Tibial nerve (tissue), 4 donors: ENCODE data around the gene IGIP. TPM values are rescaled to one million over a fixed set of nuclear protein-coding genes. Genes with fewer than 3 reads are reported as not detected.
A peak's percentile ranks its signal among the peaks of the same experiment; 100 is the strongest.

Experiments used
- DNase-seq, 2 donors: peaks; one replicate each; pipeline ENCODE4 v3.0.0-alpha.2; 2019; ENCODE audit warnings: low spot score in 2 of 2
- H3K27ac ChIP-seq, 4 donors: fragments of 200-600 bp; sonication (generic) in 3 of 4; one replicate each; pipeline ENCODE4 v1.5.1; 2017 to 2019; ENCODE audit warnings: mild to moderate bottlenecking in 1 of 4
- H3K27me3 ChIP-seq, 2 donors: fragments of 200-600 bp; sonication (generic) in 1 of 2; one replicate each; pipeline versions ENCODE4 v1.5.1 to v1.6.0; 2017 to 2019
- H3K36me3 ChIP-seq, 3 donors: fragments of 200-600 bp; sonication (generic); one replicate each; pipeline ENCODE4 v1.5.1; 2018 to 2019
- H3K4me1 ChIP-seq, 4 donors: fragments of 200-600 bp; sonication (generic) in 3 of 4; one replicate each; pipeline ENCODE4 v1.5.1; 2017 to 2019
- H3K4me3 ChIP-seq, 4 donors: fragments of 200-600 bp; sonication (generic) in 3 of 4; one replicate each; pipeline ENCODE4 v1.5.1; 2017 to 2019; ENCODE audit warnings: mild to moderate bottlenecking in 1 of 4, moderate library complexity in 1 of 4
- H3K9me3 ChIP-seq, 4 donors: fragments of 200-600 bp; sonication (generic) in 3 of 4; one replicate each; pipeline ENCODE4 v1.5.1; 2017 to 2019
- CTCF ChIP-seq, 5 experiments: fragments of 200-600 bp in 3 of 5; fragments of 450-650 bp in 2 of 5; sonication (generic) in 3 of 5; IDR thresholded peaks; one replicate each; pipeline ENCODE4 v1.5.1; 2016 to 2019; ENCODE audit warnings: antibody characterized with exemption in 5 of 5, mild to moderate bottlenecking in 3 of 5, moderate library complexity in 2 of 5
- EP300 ChIP-seq, 2 donors: sonication (generic); formaldehyde crosslinking; IDR thresholded peaks; one replicate each; pipeline ENCODE4 v1.6.1; 2017; ENCODE audit warnings: antibody characterized with exemption in 2 of 2, mild to moderate bottlenecking in 1 of 2
- POLR2A ChIP-seq, 2 donors: fragments of 450-650 bp; IDR thresholded peaks; one replicate each; pipeline ENCODE4 v1.6.1; 2017; ENCODE audit warnings: antibody characterized with exemption in 2 of 2, mild to moderate bottlenecking in 2 of 2, moderate library complexity in 2 of 2
- WGBS, 2 donors: methylation state at CpG; one replicate each; pipeline ENCODE4 v1.1.5; 2018; 5-methylcytosine and 5-hydroxymethylcytosine counted together
- total RNA-seq, 4 donors: library from RNA; depleted of rRNA; stranded (reverse); fragments of >200 nt; gene quantifications; one replicate each; pipeline ENCODE4 v1.1.0, GENCODE V29; 2016

IGIP gene
- total RNA-seq, 4 donors from 2014 or later, result 16.5 to 28.6 (median 27.1) TPM

DNA sequence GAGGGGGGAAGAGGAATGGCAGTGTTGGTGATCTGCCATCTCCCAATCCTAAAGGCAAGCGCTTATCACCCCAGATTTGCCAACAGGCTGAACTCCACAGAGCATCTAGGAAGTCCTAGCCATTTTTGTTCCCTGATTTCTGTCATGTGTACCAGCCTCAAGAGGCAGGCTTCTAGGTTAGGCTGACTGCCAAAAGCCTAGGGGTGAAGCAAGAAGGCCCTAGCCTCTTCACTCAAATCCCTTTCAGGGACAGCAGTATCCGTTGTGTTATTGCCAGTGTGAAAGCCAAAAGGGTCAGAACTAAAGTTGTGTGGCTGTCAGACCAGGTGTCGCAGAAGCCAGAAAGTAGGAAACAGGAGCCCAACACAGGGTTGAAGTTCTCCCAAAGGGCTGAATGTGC is 14.7 kb downstream of the IGIP start:
- Histone ChIP-seq H3K9me3 (no peaks in the 10 kb centered on the region), H3K4me3 (no peak overlapping the region), H3K36me3 (no peaks in the 10 kb centered on the region), H3K27me3 (no peaks in the 10 kb centered on the region), H3K4me1 (peaks cover 0 to 29% (median 10%) of the 10 kb centered on the region in 4 donors), H3K27ac (no peak overlapping the region)
- TF ChIP-seq EP300 (IDR thresholded peaks at IDR 0.05) (no peak), CTCF (IDR thresholded peaks at IDR 0.05) (no peak), POLR2A (IDR thresholded peaks at IDR 0.05) (no peak)
- no peak for DNase-seq
- 76 to 84% methylated on average over 3 of the region's 3 CpGs for WGBS, 2 donors

DNA sequence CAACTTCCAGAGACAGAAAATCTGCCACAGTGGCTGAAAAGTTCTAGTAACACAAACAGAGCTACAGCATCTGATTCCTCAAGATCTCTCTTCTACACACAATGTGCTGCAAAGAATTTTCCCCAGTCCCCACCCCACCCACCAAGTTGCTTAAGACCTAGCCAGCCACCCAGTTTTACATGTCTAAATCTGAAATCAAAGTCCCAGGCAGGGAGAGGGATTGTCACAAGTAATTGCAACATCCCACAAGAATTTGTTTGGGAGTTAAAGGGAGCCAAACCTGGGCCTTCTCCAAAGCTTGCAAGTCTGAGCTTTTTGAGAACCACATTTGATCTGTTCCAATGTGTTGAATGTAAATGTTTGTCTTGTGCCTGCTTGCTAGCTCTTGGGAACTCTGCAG is 15.5 kb downstream of the IGIP start:
- Histone ChIP-seq H3K27ac (no peak overlapping the region), H3K9me3 (no peaks in the 10 kb centered on the region), H3K4me3 (no peak overlapping the region), H3K27me3 (no peaks in the 10 kb centered on the region), H3K36me3 (no peaks in the 10 kb centered on the region), H3K4me1 (peaks cover 0 to 37% (median 16%) of the 10 kb centered on the region in 4 donors)
- TF ChIP-seq CTCF (IDR thresholded peaks at IDR 0.05) (no peak), POLR2A (IDR thresholded peaks at IDR 0.05) (no peak), EP300 (IDR thresholded peaks at IDR 0.05) (no peak)
- peak in 1 of 2 donors; percentile 16 for DNase-seq

DNA sequence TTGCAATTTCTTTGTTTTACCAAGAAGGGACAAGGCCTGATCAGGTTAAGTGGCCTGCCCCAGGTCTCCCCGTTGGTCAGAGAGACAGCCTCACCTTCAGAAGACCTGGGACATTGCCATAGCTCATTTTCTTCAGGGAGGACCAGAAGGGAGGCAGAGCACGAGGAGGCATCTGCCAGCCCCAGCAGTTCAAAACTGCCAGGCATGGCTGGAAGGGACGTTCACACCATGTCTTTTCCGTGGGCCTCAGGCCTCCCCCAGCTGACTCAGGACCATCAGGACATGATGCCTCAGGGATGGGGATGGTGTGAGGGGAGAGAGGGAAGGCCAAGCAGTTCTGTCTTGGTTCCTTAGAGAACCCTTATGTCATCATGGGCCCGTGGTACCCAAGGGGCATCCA is 16.5 kb downstream of the IGIP start:
- TF ChIP-seq EP300 (IDR thresholded peaks at IDR 0.05) (no peak), POLR2A (IDR thresholded peaks at IDR 0.05) (no peak), CTCF (IDR thresholded peaks at IDR 0.05) (no peak)
- no peaks in the 10 kb centered on the region for H3K27me3 ChIP-seq
- no peaks in the 10 kb centered on the region for H3K36me3 ChIP-seq
- peaks cover 0 to 40% (median 19%) of the 10 kb centered on the region in 4 donors for H3K4me1 ChIP-seq
- 76 to 90% methylated on average over 5 of the region's 5 CpGs for WGBS, 2 donors
- no peak for DNase-seq
- no peaks in the 10 kb centered on the region for H3K9me3 ChIP-seq
- H3K4me3 ChIP-seq, result no peak overlapping the region
- no peak overlapping the region for H3K27ac ChIP-seq

GRCh38 chr5:140142856-140143255 is 17.1 kb downstream of the IGIP start:
- no peaks in the 10 kb centered on the region for H3K27me3 ChIP-seq
- no peaks in the 10 kb centered on the region for H3K9me3 ChIP-seq
- H3K36me3 ChIP-seq, result no peaks in the 10 kb centered on the region
- DNase-seq, result no peak
- 63 to 75% methylated on average over 6 to 7 of the region's 7 CpGs for WGBS, 2 donors
- no peak overlapping the region for H3K4me3 ChIP-seq
- peaks cover 0 to 40% (median 19%) of the 10 kb centered on the region in 4 donors for H3K4me1 ChIP-seq
- H3K27ac ChIP-seq, result no peak overlapping the region
- no peak for TF ChIP-seq POLR2A (IDR thresholded peaks at IDR 0.05)
- TF ChIP-seq EP300 (IDR thresholded peaks at IDR 0.05), result no peak
- TF ChIP-seq CTCF (IDR thresholded peaks at IDR 0.05), result no peak

- DNase-seq, result no peak
- Histone ChIP-seq H3K4me1 (peaks cover 0 to 44% (median 19%) of the 10 kb centered on the region in 4 donors), H3K27me3 (no peaks in the 10 kb centered on the region), H3K27ac (no peak overlapping the region), H3K4me3 (no peak overlapping the region), H3K36me3 (no peaks in the 10 kb centered on the region), H3K9me3 (no peaks in the 10 kb centered on the region)
- TF ChIP-seq CTCF (IDR thresholded peaks at IDR 0.05) (no peak), EP300 (IDR thresholded peaks at IDR 0.05) (no peak), POLR2A (IDR thresholded peaks at IDR 0.05) (no peak)
- WGBS, 2 donors, result 91 to 94% methylated on average over 3 of the region's 3 CpGs
Observed at GRCh38 chr5:140143521-140144258, 18.0 kb downstream of the IGIP start.
